CD4-positive, CD25-positive, alpha-beta regulatory T cell (primary cell): ENCODE results near the gene CPTP. TPM values are rescaled to one million over a fixed set of nuclear protein-coding genes. Genes with fewer than 3 reads are reported as not detected.
A peak's percentile ranks its signal among the peaks of the same experiment; 100 is the strongest.

Source experiments
- ATAC-seq, 2 donors: fragments of 150-1000 bp; cut with Tn5 transposase; one replicate each; pipeline ENCODE4 v1.10.0; 2021; ENCODE audit warnings: low read depth in 2 of 2, moderate number of reproducible peaks in 2 of 2, moderate library complexity in 1 of 2
- DNase-seq, 3 donors: peaks; one replicate each; pipeline versions ENCODE4 v3.0.0 to v3.0.0-alpha.2; 2012 to 2022; ENCODE audit warnings: mixed read lengths in 1 of 3
- H3K27ac ChIP-seq: one replicate; pipeline ENCODE4 v1.7.0; 2013; ENCODE audit warnings: mild to moderate bottlenecking, low read length; ENCODE audit not compliant: insufficient read depth, poor library complexity, severe bottlenecking
- H3K27me3 ChIP-seq: one replicate; pipeline ENCODE4 v1.7.0; 2013; ENCODE audit warnings: low read length; ENCODE audit not compliant: control insufficient read depth, insufficient read depth
- H3K36me3 ChIP-seq: one replicate; pipeline ENCODE4 v1.7.0; 2013; ENCODE audit warnings: mild to moderate bottlenecking, low read length, moderate library complexity; ENCODE audit not compliant: control insufficient read depth, insufficient read depth
- H3K4me1 ChIP-seq: 2 replicates; pipeline ENCODE4 v1.7.0; 2013; ENCODE audit warnings: mild to moderate bottlenecking, low read length; ENCODE audit not compliant: insufficient read depth, control insufficient read depth, poor library complexity, severe bottlenecking
- H3K4me3 ChIP-seq: one replicate; pipeline ENCODE4 v1.7.0; 2013; ENCODE audit warnings: low read depth, mild to moderate bottlenecking, low read length, moderate library complexity
- H3K9me3 ChIP-seq, 2 experiments: 1 replicate in 1 of 2; 2 replicates in 1 of 2; pipeline ENCODE4 v1.7.0; 2013; ENCODE audit warnings: low read length in 2 of 2, mild to moderate bottlenecking in 1 of 2, moderate library complexity in 1 of 2; ENCODE audit not compliant: control insufficient read depth in 2 of 2
- H3K27ac Mint-ChIP-seq, 3 donors: one replicate each; pipeline ENCODE4 v1.8.0; 2020 to 2022; ENCODE audit warnings: mild to moderate bottlenecking in 3 of 3, mixed read lengths in 3 of 3, moderate library complexity in 2 of 3
- H3K27me3 Mint-ChIP-seq: one replicate; pipeline ENCODE4 v1.8.0; 2022; ENCODE audit warnings: mild to moderate bottlenecking, mixed read lengths
- H3K36me3 Mint-ChIP-seq: one replicate; pipeline ENCODE4 v1.8.0; 2020; ENCODE audit warnings: mixed read lengths
- H3K4me1 Mint-ChIP-seq, 4 donors: one replicate each; pipeline ENCODE4 v1.8.0; 2020 to 2022; ENCODE audit warnings: mixed read lengths in 4 of 4, mild to moderate bottlenecking in 1 of 4
- H3K4me3 Mint-ChIP-seq, 4 donors: one replicate each; pipeline ENCODE4 v1.8.0; 2020 to 2022; ENCODE audit warnings: mild to moderate bottlenecking in 4 of 4, mixed read lengths in 4 of 4, moderate library complexity in 3 of 4
- H3K9me3 Mint-ChIP-seq, 7 donors: one replicate each; pipeline ENCODE4 v1.8.0; 2020 to 2022; ENCODE audit warnings: mixed read lengths in 7 of 7, mild to moderate bottlenecking in 3 of 7, moderate library complexity in 2 of 7
- polyA plus RNA-seq, 4 donors: library from polyadenylated mRNA; unstranded; fragments of 300-500 nt; fragmentation: Illumina TruSeq; gene quantifications; one replicate each; pipeline ENCODE4 v1.2.3, GENCODE V29; 2021
- total RNA-seq: library from RNA; stranded (reverse); gene quantifications from one replicate; pipeline ENCODE4 v1.2.3, GENCODE V29; 2022

CPTP gene
- total and polyA plus RNA-seq, 5 donors from 2014 or later: 21.4 to 40.1 (median 29.9) TPM

- H3K9me3 Mint-ChIP-seq: peaks cover 0 to 2% (median 0%) of the 10 kb centered on the region in 7 donors
- Histone ChIP-seq H3K4me3 (no peak overlapping the region), H3K27me3 (no peaks in the 10 kb centered on the region), H3K27ac (no peak overlapping the region), H3K36me3 (no peaks in the 10 kb centered on the region), H3K4me1 (peaks cover 20% of the 10 kb centered on the region), H3K9me3 (no peaks in the 10 kb centered on the region)
- H3K36me3 Mint-ChIP-seq: peaks cover 10% of the 10 kb centered on the region
- H3K4me3 Mint-ChIP-seq: no peak overlapping the region
- peaks cover 0 to 18% (median 3%) of the 10 kb centered on the region in 4 donors for H3K4me1 Mint-ChIP-seq
- H3K27ac Mint-ChIP-seq: no peak overlapping the region
- H3K27me3 Mint-ChIP-seq: no peaks in the 10 kb centered on the region
- no peak for ATAC-seq
- no peak for DNase-seq
Measured at GRCh38 chr1:1344655-1345361, 20.2 kb downstream of the CPTP start.

GRCh38 chr1:1345384-1345783, 20.8 kb downstream of the CPTP start:
- H3K27me3 ChIP-seq: no peaks in the 10 kb centered on the region
- H3K36me3 Mint-ChIP-seq: peaks cover 10% of the 10 kb centered on the region
- no peaks in the 10 kb centered on the region for H3K9me3 Mint-ChIP-seq
- no peak overlapping the region for H3K27ac ChIP-seq
- no peak overlapping the region for H3K4me3 Mint-ChIP-seq
- H3K4me3 ChIP-seq: no peak overlapping the region
- DNase-seq (no peak), ATAC-seq (no peak)
- no peaks in the 10 kb centered on the region for H3K36me3 ChIP-seq
- no peaks in the 10 kb centered on the region for H3K9me3 ChIP-seq
- no peak overlapping the region for H3K27ac Mint-ChIP-seq
- H3K27me3 Mint-ChIP-seq: no peaks in the 10 kb centered on the region
- peaks cover 20% of the 10 kb centered on the region for H3K4me1 ChIP-seq
- H3K4me1 Mint-ChIP-seq: peaks cover 0 to 18% (median 3%) of the 10 kb centered on the region in 4 donors

- no peaks in the 10 kb centered on the region for H3K9me3 ChIP-seq
- Mint-ChIP-seq H3K4me1 (peaks cover 0 to 18% (median 3%) of the 10 kb centered on the region in 4 donors), H3K4me3 (peak overlapping the region in 1 of 4 donors; percentile 43), H3K27ac (no peak overlapping the region), H3K36me3 (peaks cover 4% of the 10 kb centered on the region), H3K27me3 (no peaks in the 10 kb centered on the region), H3K9me3 (no peaks in the 10 kb centered on the region)
- H3K27me3 ChIP-seq: no peaks in the 10 kb centered on the region
- peaks cover 20% of the 10 kb centered on the region for H3K4me1 ChIP-seq
- H3K27ac ChIP-seq: no peak overlapping the region
- DNase-seq (no peak), ATAC-seq (no peak)
- H3K36me3 ChIP-seq: no peaks in the 10 kb centered on the region
- no peak overlapping the region for H3K4me3 ChIP-seq
Measured at GRCh38 chr1:1345860-1346500, 21.4 kb downstream of the CPTP start.

GRCh38 chr1:1346501-1346890, 21.9 kb downstream of the CPTP start:
- peaks cover 2% of the 10 kb centered on the region for H3K27me3 Mint-ChIP-seq

GRCh38 chr1:1347026-1347595, 22.5 kb downstream of the CPTP start:
- no peak for ATAC-seq
- Mint-ChIP-seq H3K9me3 (no peaks in the 10 kb centered on the region), H3K4me3 (peak overlapping the region; percentile 73 to 80 (median 77)), H3K4me1 (peaks cover 0 to 20% (median 3%) of the 10 kb centered on the region in 4 donors), H3K27me3 (peaks cover 8% of the 10 kb centered on the region), H3K27ac (peak overlapping the region in 2 of 3 donors; percentile 60 to 65), H3K36me3 (no peaks in the 10 kb centered on the region)
- H3K4me1 ChIP-seq: peaks cover 20% of the 10 kb centered on the region
- no peak overlapping the region for H3K4me3 ChIP-seq
- DNase-seq: no peak
- no peaks in the 10 kb centered on the region for H3K9me3 ChIP-seq
- no peak overlapping the region for H3K27ac ChIP-seq
- no peaks in the 10 kb centered on the region for H3K27me3 ChIP-seq
- no peaks in the 10 kb centered on the region for H3K36me3 ChIP-seq

More at GRCh38 chr1:1346501-1346890, 21.9 kb downstream of the CPTP start:
- Mint-ChIP-seq H3K4me3 (peak overlapping the region in 3 of 4 donors; percentile 73 to 76 (median 76)), H3K27ac (peak overlapping the region in 1 of 3 donors; percentile 62), H3K9me3 (no peaks in the 10 kb centered on the region), H3K4me1 (peaks cover 0 to 18% (median 3%) of the 10 kb centered on the region in 4 donors), H3K36me3 (no peaks in the 10 kb centered on the region)
- no peaks in the 10 kb centered on the region for H3K9me3 ChIP-seq
- peaks cover 20% of the 10 kb centered on the region for H3K4me1 ChIP-seq
- no peaks in the 10 kb centered on the region for H3K27me3 ChIP-seq
- ATAC-seq: no peak
- no peak overlapping the region for H3K4me3 ChIP-seq
- no peak overlapping the region for H3K27ac ChIP-seq
- no peaks in the 10 kb centered on the region for H3K36me3 ChIP-seq
- DNase-seq: no peak

DNA sequence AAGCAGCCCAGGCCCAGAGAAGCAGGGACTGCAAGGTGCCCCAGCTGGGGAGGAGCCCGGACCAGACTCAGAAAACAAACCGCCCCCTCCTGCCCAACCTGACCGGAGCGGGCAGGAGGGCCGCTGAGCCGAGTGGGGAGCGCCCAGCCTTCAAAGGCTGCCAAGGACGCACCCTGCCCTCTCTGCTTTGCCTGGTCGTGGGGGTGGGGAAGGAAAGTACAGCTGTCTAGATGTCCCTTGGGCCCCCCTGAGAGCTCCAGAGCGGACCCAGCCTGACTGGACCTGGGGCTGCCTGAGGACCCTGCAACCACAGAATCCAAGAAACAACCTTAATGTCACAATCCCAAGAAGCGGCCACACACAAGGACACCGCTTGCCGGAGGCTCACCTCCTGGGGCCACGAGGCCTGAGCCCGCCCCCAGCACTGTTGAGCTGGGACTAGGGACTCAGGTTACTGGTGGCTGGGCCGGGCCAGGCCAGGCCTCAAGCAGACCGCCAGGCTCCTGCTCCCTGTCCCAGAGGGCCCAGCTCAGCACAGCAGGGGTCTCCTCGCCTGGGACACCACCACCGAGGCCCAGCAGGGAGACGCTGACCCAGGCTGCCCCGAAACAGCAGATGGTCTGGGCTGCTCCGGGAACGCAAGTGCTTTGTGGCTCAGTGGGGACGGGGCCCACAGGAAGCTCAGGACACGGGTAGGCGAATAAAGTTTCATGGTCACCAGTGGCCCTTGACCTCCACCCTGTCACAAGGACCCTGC, 23.2 kb downstream of the CPTP start:
- Mint-ChIP-seq H3K27ac (peak overlapping the region in 1 of 3 donors; percentile 65), H3K4me3 (peak overlapping the region; percentile 76 to 80 (median 78)), H3K27me3 (peaks cover 15% of the 10 kb centered on the region), H3K36me3 (no peaks in the 10 kb centered on the region), H3K9me3 (no peaks in the 10 kb centered on the region), H3K4me1 (peaks cover 0 to 27% (median 3%) of the 10 kb centered on the region in 4 donors)
- Histone ChIP-seq H3K27ac (no peak overlapping the region), H3K4me3 (no peak overlapping the region), H3K27me3 (no peaks in the 10 kb centered on the region), H3K4me1 (peaks cover 20% of the 10 kb centered on the region), H3K9me3 (no peaks in the 10 kb centered on the region), H3K36me3 (no peaks in the 10 kb centered on the region)
- DNase-seq (no peak), ATAC-seq (no peak)

- no peaks in the 10 kb centered on the region for H3K36me3 Mint-ChIP-seq
- H3K27me3 ChIP-seq: no peaks in the 10 kb centered on the region
- no peak overlapping the region for H3K4me3 ChIP-seq
- peak; percentile 21 to 23 for ATAC-seq
- peaks cover 0 to 32% (median 3%) of the 10 kb centered on the region in 4 donors for H3K4me1 Mint-ChIP-seq
- no peaks in the 10 kb centered on the region for H3K9me3 ChIP-seq
- H3K36me3 ChIP-seq: no peaks in the 10 kb centered on the region
- peaks cover 21% of the 10 kb centered on the region for H3K4me1 ChIP-seq
- no peak overlapping the region for H3K27ac ChIP-seq
- no peak for DNase-seq
- H3K27ac Mint-ChIP-seq: peak overlapping the region in 2 of 3 donors; percentile 14 to 55
- peak overlapping the region; percentile 76 to 80 (median 78) for H3K4me3 Mint-ChIP-seq
- peaks cover 17% of the 10 kb centered on the region for H3K27me3 Mint-ChIP-seq
- no peaks in the 10 kb centered on the region for H3K9me3 Mint-ChIP-seq
Measured at GRCh38 chr1:1348420-1349255, 24.0 kb downstream of the CPTP start.
